Frontal cortex (tissue), 4 donors: Measurements from ENCODE around the gene E2F1. TPM values are rescaled to one million over a fixed set of nuclear protein-coding genes. Genes with fewer than 3 reads are reported as not detected.
"Not testable (repeated sequence)": the region's sequence is repeated elsewhere in the genome, so short reads cannot be mapped to it uniquely, and the experiment has no call there.

Experiments used
- DNase-seq, 2 donors: peaks; one replicate each; pipeline ENCODE4 v3.0.0; 2012; ENCODE audit warnings: low spot score in 2 of 2
- FAIRE-seq: peaks from 2 replicates; lab custom pipeline; 2012; peaks lifted over from hg19 to GRCh38; lab: Jason Lieb, UNC
- total RNA-seq: library from RNA; depleted of rRNA; stranded (reverse); fragments of >200 nt; gene quantifications from one replicate; pipeline ENCODE4 v1.2.3, GENCODE V29; 2014
- donor health status: control.
- donor health status: control.
- donor health status: control.

E2F1 gene
- total RNA-seq, 1 donor from 2014 or later = 2.4 TPM

DNA sequence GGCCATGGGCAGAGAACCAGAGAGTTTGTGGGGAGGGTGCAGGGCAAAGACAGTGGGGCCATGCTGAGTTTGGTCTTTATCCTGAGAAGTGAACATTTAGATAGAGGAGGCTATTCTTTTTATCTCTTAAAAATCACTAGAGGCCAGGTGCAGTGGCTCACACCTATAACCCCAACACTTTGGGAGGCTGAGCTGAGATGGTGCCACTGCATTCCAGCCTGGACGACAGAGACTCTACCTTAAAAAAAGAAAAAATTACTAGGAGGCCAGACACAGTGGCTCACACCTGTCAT lies 25.2 kb upstream of the E2F1 start:
- no peak for DNase-seq

DNA sequence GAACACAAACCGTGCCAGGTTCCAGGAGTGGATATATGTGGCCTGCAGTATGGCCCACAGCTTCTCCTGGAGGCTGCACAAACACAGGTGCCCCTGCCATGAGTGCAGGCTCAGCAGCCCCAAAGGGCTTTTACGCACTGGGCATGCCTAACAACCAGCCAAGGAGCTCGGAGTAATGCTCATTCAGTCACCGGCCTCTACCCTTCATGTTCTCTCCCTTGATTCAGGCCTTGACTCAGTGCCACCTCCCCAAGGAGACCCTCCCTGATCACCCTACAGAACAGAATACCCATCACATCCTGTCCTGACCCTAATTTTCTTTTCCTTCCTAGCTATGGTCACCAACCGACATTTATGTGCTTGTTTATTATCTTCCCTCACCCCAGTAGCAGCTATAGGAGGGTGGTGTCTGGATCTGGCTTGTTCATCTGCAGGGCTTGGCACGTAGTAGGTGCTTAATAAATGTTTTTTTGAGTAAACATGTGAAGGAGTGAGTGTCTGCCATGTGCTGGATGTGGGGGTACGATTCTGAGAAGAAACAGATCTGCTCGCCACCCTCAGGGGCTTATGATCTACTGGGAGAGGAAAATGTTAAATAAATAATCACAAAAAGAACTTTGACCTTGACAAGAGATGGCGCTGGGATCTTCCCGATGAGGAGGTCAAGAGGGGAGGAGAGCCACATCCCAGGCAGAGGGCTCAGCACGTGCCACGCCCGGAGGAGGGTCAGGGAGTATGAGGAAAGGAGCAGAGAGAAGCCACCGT lies 24.7 kb upstream of the E2F1 start:
- FAIRE-seq (no peak), DNase-seq (no peak)

More for the DNA sequence above, 25.2 kb upstream of the E2F1 start:
- FAIRE-seq = no peak

DNA sequence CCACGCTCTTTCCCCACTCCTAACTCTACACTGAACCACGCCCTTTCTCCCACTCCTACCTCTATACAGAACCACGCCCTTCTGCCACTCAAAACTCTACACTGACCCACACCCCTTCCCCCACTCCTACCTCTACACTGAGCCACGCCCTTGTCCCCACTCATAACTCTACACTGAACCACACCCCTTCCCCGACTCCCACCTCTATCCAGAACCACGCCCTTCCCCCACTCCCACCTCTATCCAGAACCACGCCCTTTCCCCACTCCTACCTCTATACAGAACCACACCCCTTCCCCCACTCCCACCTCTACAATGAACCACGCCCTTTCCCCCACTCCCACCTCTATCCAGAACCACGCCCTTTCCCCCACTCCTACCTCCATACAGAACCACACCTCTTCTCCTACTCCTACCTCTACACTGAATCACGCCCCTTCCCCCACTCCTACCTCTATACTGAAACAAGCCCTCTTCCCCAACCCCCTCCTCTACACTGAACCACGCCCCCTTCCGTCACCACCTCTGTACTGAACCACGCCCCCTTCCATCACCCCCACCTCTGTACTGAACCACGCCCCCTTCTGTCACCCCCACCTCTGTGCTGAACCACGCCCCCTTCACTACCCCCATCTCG lies 23.8 kb upstream of the E2F1 start:
- FAIRE-seq (no peak), DNase-seq (no peak)

DNA sequence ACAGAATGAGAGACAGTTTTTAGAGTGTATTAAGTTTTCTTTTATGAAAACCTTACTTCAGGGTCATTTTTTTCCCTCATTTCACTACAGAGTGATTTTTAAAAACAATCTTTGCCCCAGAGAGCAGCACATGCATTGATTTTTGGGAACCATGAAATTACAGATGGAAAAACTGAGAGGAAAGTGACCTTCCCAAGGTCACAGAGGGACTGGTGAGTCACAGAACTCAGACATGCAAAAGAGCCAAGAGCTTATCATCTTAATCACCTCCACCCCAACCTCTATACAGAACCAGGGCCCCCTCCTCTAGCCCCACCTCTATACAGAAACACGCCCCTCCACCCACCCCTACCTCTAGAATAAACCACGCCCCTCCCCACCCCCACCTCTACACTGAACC lies 23.2 kb upstream of the E2F1 start:
- DNase-seq (no peak), FAIRE-seq (no peak)

DNA sequence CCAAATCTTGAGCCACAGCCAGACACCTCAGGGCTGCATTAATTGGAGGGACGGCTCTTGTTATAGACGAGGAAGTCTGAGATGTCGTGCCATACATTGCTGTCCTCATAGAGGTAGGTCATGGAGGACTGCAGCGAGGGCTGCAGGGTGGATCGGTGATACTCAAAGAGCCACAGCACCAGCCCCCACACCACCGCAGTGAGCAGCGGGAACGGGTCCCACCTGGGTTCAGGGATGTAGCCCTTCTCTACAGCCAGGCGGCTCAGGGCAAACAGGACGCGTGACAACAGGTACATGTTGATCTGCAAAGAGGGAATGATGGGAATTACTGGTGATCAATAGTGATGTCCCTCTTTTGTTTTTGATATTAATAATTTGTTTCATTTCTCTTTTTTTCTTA lies 21.5 kb upstream of the E2F1 start:
- FAIRE-seq = no peak
- DNase-seq = no peak

DNA sequence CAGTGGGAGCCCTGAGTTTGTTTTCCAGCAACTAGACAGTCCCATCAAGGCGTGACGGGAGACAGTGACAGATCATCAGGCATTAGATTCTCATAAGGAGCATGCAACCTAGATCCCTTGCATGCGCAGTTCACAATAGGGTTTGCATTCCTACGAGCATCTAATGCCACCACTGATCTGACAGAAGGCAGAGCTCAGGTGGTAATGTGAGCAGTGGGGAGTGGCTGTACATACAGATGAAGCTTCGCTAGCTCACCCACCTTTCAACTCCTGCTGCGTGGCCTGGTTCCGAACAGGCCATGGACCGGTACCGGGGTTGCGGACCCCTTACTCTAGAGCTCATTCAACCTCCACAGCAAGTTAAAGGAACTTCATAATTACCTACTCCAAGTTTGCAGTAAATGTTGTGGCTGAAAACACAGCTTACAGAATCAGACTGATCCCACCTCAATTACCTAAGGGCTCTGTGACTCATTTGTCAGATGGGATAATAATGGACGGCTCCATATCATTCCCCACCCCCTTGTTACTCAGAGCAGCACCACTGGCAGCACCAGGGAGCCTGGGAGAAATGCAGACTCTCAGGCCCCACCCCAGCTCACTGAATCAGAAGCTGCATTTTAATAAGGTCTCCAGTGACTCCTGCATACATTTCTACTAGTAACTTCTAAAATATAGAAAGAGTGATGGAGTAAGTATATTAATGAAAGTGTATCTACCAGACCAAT lies 18.2 kb upstream of the E2F1 start:
- FAIRE-seq = no peak

DNA sequence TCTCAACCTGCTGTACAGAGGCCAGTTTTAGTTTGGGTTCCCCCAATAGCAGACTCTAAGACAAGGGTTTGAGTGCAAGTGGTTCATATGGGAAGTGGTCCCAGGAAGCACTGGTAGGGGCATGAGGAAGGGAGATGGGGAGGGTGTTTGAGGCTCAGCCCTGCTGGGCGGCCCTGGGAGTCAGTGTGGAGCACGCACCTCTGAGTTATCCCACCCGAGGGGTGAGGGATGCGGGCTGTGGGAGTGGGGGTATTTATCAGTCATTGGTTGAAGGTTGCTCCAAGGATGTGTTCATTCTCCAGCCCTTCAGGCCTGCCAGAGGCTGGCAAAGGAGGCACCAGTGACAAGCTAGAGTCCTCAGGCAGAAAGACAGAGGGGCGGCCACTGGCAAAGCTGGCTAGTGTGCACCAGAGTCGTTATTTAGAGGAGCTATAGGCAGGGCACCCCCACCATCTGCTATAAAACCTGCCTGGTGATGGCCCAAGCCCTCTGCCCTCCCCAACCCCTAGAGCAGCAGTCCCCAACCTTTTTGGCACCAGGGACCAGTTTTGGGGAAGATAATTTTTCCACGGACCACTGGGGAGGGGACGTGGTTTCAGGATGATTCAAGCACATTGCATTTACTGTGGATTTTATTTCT lies 17.4 kb upstream of the E2F1 start:
- no peak for FAIRE-seq
- no peak for DNase-seq

More for the DNA sequence above, 18.2 kb upstream of the E2F1 start:
- no peak for DNase-seq

DNA sequence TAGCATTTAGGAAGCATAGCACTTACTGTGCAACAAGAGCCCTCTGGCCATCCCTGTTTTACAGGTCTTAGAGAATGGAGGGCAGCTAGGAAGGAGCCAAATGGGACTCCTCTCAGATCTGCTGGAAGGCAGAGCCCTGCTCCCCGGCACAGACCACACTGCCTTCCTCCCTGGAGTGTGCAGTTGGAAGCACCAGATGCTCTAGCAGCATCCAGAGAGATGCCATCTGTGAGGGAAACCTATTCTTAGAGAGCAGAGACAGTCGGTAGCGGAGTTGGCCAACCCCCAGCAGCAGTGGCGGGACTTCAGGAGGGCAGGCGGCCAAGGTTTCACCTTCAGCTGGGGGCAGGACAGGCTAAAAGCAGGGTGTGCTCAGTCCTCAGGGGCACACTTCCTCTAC lies 16.7 kb upstream of the E2F1 start:
- FAIRE-seq (no peak), DNase-seq (peak in 1 of 2 donors; percentile 58)

DNA sequence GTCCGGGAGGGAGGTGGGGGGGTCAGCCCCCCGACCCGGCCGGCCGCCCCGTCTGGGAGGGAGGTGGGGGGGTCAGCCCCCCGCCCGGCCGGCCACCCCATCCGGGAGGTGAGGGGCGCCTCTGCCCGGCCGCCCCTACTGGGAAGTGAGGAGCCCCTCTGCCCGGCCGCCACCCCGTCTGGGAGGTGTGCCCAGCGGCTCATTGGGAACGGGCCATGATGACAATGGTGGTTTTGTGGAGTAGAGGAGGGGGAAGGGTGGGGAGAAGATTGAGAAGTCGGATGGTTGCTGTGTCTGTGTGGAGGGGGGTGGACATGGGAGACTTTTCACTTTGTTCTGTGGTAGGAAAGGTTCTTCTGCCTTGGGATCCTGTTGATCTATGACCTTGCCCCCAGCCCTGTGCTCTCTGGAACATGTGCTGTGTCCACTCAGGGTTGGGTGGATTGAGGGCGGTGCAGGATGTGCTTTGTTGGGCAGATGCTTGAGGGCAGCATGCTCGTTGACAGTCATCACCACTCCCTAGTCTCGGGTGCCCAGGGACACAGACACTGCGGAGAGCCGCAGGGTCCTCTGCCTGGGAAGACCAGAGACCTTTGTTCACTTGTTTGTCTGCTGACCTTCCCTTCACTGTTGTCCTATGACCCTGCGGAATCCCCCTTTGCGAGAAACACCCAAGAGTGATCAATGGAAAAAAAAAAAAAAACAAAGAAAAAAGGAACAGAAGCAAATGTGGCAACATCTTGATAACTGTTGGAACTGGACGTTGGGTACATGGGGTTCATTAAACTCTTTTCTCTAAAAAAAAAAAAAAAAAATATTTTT lies 15.7 kb upstream of the E2F1 start:
- DNase-seq (no peak), FAIRE-seq (no peak)

DNA sequence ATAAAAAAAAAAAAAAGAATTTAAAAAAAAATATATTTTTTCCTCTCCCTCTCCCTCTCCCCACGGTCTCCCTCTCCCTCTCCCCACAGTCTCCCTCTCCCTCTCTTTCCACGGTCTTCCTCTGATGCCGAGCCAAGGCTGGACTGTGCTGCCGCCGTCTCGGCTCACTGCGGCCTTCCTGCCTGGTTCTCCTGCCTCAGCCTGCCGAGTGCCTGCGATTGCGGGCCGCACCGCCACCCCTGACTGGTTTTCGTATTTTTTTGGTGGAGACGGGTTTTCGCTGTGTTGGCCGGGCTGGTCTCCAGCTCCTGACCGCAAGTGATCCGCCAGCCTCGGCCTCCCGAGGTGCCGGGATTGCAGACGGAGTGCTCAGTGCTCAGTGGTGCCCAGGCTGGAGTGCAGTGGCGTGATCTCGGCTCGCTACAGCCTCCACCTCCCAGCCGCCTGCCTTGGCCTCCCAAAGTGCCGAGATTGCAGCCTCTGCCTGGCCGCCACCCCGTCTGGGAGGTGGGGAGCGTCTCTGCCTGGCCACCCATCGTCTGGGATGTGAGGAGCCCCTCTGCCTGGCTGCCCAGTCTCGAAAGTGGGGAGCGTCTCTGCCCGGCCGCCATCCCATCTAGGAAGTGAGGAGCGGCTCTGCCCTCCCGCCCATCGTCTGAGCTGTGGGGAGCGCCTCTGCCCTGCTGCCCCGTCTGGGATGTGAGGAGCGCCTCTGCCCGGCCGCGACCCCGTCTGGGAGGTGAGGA lies 14.7 kb upstream of the E2F1 start:
- not testable (repeated sequence) for FAIRE-seq

DNA sequence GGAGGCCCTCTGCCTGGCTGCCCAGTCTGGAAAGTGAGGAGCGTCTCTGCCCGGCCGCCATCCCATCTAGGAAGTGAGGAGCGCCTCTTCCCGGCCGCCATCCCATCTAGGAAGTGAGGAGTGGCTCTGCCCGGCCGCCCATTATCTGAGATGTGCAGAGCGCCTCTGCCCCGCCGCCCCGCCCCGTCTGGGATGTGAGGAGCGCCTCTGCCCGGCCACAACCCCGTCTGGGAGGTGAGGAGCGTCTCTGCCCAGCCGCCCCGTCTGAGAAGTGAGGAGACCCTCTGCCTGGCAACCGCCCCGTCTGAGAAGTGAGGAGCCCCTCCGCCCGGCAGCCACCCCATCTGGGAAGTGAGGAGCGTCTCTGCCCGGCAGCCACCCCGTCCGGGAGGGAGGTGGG lies 12.8 kb upstream of the E2F1 start:
- not testable (repeated sequence) for FAIRE-seq, DNase-seq

More for the DNA sequence above, 14.7 kb upstream of the E2F1 start:
- DNase-seq = not testable (repeated sequence)

DNA sequence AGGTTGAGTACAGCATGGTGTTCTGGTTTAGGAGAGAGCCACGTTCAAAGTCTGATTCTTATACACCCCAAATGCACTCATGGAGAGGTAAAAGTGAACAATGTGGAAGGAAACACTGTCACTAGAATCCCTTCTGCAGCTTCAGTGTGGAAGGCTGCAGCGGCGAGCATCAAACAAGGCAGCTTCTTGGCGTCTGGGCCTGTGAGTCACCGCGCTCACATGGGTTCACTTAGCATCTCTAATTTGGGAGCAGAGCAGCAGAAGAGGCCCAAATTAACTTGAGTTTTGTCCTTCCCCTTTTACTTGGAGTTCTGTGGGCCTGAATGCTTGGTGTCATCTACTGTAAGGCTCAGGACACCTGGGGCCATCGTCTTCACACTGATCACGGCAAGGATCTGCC lies 10.9 kb upstream of the E2F1 start:
- no peak for DNase-seq
- FAIRE-seq = no peak

DNA sequence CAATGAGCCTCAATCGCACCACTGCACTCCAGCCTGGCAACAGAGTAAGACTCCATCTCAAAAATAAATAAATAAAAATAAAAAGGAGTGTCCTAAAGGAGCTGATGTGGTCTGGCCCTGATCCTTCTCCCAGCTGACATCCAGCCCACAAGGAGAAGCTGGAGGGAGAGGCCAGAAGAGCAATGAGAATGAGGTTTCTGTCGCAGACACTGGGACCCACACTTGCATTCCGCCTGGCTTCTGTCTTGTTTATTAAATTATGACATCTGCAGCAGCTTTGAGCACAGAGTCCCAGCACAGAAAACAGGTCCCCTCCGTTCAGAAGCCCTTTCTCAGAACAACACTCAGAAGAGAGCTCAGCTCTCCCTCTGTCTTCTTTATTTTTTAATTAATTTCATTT lies 10.3 kb upstream of the E2F1 start:
- DNase-seq (no peak), FAIRE-seq (no peak)

DNA sequence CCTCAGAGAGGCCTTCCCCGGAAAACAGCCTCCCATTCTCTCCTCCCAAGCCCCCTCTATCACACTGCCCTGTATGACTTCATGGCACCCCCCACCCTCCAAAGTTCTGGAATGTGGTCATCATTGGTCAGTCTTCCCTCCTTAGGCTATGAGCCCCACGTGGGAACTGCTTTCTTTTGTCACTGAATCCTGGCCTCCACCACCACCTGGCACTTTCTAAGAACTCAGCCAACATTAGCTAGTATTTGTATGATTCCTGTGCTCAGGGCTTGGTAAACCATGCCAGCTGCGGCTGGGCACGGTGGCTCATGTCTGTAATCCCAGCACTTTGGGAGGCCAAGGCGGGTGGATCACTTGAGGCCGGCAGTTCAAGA lies 8.4 kb upstream of the E2F1 start:
- DNase-seq = no peak

DNA sequence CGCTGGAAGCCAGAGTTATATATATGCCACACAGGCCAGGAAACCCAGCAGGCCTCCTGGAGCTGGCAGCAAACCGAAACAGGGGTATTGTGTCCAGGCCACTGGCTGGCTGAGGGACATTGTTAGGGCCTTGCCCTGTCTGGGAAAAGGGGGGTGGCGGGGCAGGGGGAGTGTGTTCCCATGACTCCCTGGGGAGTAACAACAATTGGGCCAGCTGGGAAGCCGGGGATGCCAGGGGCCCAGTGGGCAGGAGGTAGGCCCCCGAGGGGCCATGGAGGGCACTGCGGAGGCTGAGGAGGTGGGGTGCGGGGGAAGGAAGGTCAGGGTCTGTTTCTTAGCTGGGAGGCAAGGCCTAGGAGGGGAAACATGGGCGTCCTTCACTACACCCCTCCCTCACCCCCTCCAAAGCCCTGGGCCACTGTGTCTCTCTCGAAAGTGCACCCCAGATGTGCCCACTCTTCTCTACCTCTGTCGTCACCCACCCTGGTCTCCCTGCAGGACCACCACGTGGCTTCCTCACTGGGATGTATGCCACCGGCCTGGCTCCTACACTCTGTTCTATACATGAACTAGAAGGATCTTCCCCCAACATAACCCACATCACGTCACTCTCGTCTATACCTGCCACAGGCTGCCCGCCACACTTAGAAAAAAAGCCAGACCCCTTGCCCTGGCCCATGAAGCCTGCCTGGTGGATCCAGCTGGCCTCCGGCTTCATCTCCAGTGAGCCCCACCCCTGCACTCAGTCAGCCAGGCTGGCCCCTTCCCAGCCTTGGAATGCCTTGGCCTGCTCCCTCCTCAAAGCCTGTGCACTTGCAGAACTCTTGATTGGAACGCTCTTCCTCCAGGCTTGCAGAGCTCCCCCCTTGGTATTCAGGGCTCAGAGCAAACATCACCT lies 7.8 kb upstream of the E2F1 start:
- DNase-seq (no peak), FAIRE-seq (no peak)

More for the DNA sequence above, 8.4 kb upstream of the E2F1 start:
- FAIRE-seq = no peak

DNA sequence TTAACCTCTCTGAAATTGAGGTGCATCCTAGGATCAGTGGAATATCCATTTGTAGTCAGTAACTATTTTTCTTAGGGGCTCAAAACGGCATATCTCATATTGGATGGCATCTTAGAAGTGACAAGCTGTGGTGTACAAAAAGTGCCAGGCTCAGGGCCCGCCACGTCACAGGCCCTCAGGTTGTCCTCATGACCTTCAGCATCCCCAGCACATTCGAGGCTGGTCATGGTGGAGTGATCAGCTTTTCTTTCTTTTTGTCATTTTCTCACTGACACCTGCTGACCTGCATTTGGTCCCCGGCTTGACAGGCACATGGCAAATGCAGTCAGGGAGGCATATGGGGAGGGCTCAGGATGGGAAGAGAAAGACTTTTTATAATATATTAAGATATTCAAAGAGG lies 7.1 kb upstream of the E2F1 start:
- FAIRE-seq = no peak
- no peak for DNase-seq

DNA sequence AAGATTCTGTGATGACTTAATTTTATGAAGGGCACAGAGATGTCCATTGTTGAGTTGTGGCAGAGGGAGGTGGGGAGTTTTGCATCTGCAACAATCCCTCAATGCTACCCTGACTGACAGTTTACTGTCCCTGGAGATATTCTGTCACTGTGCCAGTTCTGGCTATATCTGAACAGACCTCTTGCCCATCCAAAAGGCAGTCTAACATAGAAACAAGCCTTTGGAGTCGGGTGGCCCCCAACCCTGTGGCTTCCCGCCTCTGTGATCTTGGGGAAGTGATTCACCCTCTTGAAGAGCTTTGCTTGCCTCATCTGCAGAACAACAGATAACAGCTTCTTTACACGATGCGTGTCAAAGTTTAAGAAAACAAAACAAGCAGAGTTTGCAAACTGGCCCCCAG lies 3.8 kb upstream of the E2F1 start:
- no peak for FAIRE-seq
- no peak for DNase-seq

DNA sequence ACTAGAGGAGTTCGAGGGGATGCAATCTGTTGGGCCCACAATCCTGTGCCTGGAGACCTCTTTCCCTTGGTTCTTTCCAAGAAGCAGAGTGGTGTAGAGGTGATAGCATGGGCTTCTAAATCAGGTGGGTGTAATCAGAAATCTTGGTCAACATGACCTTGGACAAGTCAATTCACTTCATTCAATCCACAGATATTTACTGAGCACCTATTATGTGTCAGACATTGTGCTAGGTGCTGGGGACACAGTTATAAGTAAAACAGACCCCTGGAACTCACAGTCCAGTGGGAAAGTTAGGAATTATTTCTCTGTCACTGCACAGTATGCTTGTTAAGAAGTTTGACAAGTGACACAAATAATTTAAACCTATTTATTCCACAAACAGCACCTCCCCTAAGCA lies 3.3 kb upstream of the E2F1 start:
- no peak for FAIRE-seq
- DNase-seq = no peak
